ENCODE measurements around the gene PPT1. TPM values are rescaled to one million over a fixed set of nuclear protein-coding genes. Genes with fewer than 3 reads are reported as not detected.

The PPT1 gene
- total RNA-seq, 1 experiment from 2014 or later = 46.8 TPM

GRCh38 chr1:40133839-40134238 is 36.8 kb upstream of the PPT1 start:
- no peak overlapping the region for H3K4me3 ChIP-seq (replicated peaks in 1 of 2; ENCODE audit: low read depth in 1 of 2, low read length in 2 of 2)
- H4K20me1 ChIP-seq (ENCODE audit: insufficient read depth) = no peaks in the 10 kb centered on the region
- H3K4me2 ChIP-seq (ENCODE audit: low read length) = no peak overlapping the region
- ChIA-PET CTCF (no interaction called here), RAD21 (ENCODE audit: low non-redundant PET in 1 of 2, low total read pairs in 2 of 2, uncharacterized antibody in 2 of 2, unreplicated experiment in 2 of 2) (no interaction called here), POLR2A (no interaction called here)
- ATAC-seq (no peak), DNase-seq (ENCODE audit: low read depth, low spot score) (no peak)
- intact Hi-C loops (cut with micrococcal nuclease) = no loop called here
- no peaks in the 10 kb centered on the region for H3K4me1 ChIP-seq (ENCODE audit: control insufficient read depth in 1 of 2, insufficient read depth in 2 of 2, low read length in 2 of 2)
- peaks cover 0 to 3% of the 10 kb centered on the region in 2 experiments; a peak in 1 of 4 replicates for H3K9me3 ChIP-seq (ENCODE audit: control insufficient read depth in 1 of 2, insufficient read depth in 1 of 2, low read depth in 1 of 2, low read length in 2 of 2)
- no peaks in the 10 kb centered on the region for H3K36me3 ChIP-seq (ENCODE audit: control insufficient read depth in 1 of 2, insufficient read depth in 2 of 2, low read length in 2 of 2)
- TF ChIP-seq CEBPB (IDR thresholded peaks at IDR 0.05; ENCODE audit: low read depth) (no peak), RAD21 (IDR thresholded peaks at IDR 0.05; ENCODE audit: low read depth) (peak; percentile 10; the same call in 1 of the 2 replicates), ZFX (IDR thresholded peaks at IDR 0.05) (no peak)
- no peak overlapping the region for H2AFZ ChIP-seq (ENCODE audit: low read depth, low read length, poor library complexity, severe bottlenecking)
- no peak overlapping the region for H3K9ac ChIP-seq (ENCODE audit: low read length)
- H3K27ac ChIP-seq (ENCODE audit: low read depth, low read length) = no peak overlapping the region
- no peaks in the 10 kb centered on the region for H3K9me2 ChIP-seq (ENCODE audit: insufficient read depth)
- H3K79me2 ChIP-seq (ENCODE audit: insufficient read depth, low read length) = no peaks in the 10 kb centered on the region
- BruUV-seq (replicated peaks) = no TSS peak
- H3K27me3 ChIP-seq (ENCODE audit: insufficient read depth, low read length) = no peaks in the 10 kb centered on the region

- Histone ChIP-seq H3K4me3 (replicated peaks in 1 of 2; ENCODE audit: low read depth in 1 of 2, low read length in 2 of 2) (no peak overlapping the region), H3K79me2 (ENCODE audit: insufficient read depth, low read length) (no peaks in the 10 kb centered on the region), H3K36me3 (ENCODE audit: control insufficient read depth in 1 of 2, insufficient read depth in 2 of 2, low read length in 2 of 2) (no peaks in the 10 kb centered on the region), H3K27ac (ENCODE audit: low read depth, low read length) (no peak overlapping the region), H4K20me1 (ENCODE audit: insufficient read depth) (no peaks in the 10 kb centered on the region), H3K4me2 (ENCODE audit: low read length) (no peak overlapping the region), H3K9me2 (ENCODE audit: insufficient read depth) (no peaks in the 10 kb centered on the region), H3K9me3 (ENCODE audit: control insufficient read depth in 1 of 2, insufficient read depth in 1 of 2, low read depth in 1 of 2, low read length in 2 of 2) (peaks cover 0 to 3% of the 10 kb centered on the region in 2 experiments; a peak in 1 of 4 replicates), H2AFZ (ENCODE audit: low read depth, low read length, poor library complexity, severe bottlenecking) (no peak overlapping the region), H3K27me3 (ENCODE audit: insufficient read depth, low read length) (no peaks in the 10 kb centered on the region), H3K9ac (ENCODE audit: low read length) (no peak overlapping the region), H3K4me1 (ENCODE audit: control insufficient read depth in 1 of 2, insufficient read depth in 2 of 2, low read length in 2 of 2) (no peaks in the 10 kb centered on the region)
- ATAC-seq = no peak
- DNase-seq (ENCODE audit: low read depth, low spot score) = no peak
- intact Hi-C loops (cut with micrococcal nuclease) = no loop called here
- ChIA-PET CTCF (no interaction called here), POLR2A (no interaction called here), RAD21 (ENCODE audit: low non-redundant PET in 1 of 2, low total read pairs in 2 of 2, uncharacterized antibody in 2 of 2, unreplicated experiment in 2 of 2) (no interaction called here)
- no TSS peak for BruUV-seq (replicated peaks)
- no peak for TF ChIP-seq ZFX (IDR thresholded peaks at IDR 0.05)
- no peak for TF ChIP-seq EZH2phosphoT487 (IDR thresholded peaks at IDR 0.05; ENCODE audit: borderline replicate concordance)
- no peak for TF ChIP-seq POLR2AphosphoS5 (IDR thresholded peaks at IDR 0.05; ENCODE audit: low read depth, low read length)
- TF ChIP-seq FOSL1 (IDR thresholded peaks at IDR 0.05; ENCODE audit: low read depth) = no peak
- TF ChIP-seq MAX (IDR thresholded peaks at IDR 0.05) = no peak
- no peak for TF ChIP-seq TCF7L2 (IDR thresholded peaks at IDR 0.05; ENCODE audit: borderline replicate concordance, extremely low read depth, insufficient read depth, insufficient read length)
- no peak for TF ChIP-seq ZBTB33 (IDR thresholded peaks at IDR 0.05; ENCODE audit: extremely low read depth, insufficient replicate concordance, low read length)
- no peak for TF ChIP-seq REST (IDR thresholded peaks at IDR 0.05; ENCODE audit: low read depth)
- no peak for TF ChIP-seq CTCF (IDR thresholded peaks at IDR 0.05 in 2 of 3, conservative IDR thresholded peaks at IDR 0.05 in 1 of 3; ENCODE audit: borderline replicate concordance in 1 of 3, insufficient read depth in 1 of 3, low read depth in 2 of 3, low read length in 2 of 3)
- no peak for TF ChIP-seq CEBPB (IDR thresholded peaks at IDR 0.05; ENCODE audit: low read depth)
- TF ChIP-seq ELF1 (IDR thresholded peaks at IDR 0.05; ENCODE audit: borderline replicate concordance, low read depth) = no peak
- no peak for TF ChIP-seq SRF (IDR thresholded peaks at IDR 0.05; ENCODE audit: low read depth)
These were observed 36.2 kb upstream of the PPT1 start for GRCh38 chr1:40133312-40133665.

Data from HCT116 (cell line).